Panc1 (cell line): ENCODE measurements around the gene TMEFF1. TPM values are rescaled to one million over a fixed set of nuclear protein-coding genes. Genes with fewer than 3 reads are reported as not detected.

Source experiments
- ATAC-seq: fragments of 200-7000 bp; cut with Tn5 transposase; 2 replicates; pipeline ENCODE4 v1.9.1; 2020; ENCODE audit warnings: mild to moderate bottlenecking, moderate library complexity
- BruUV-seq: library from RNA; stranded (reverse); fragments of 400-500 nt; replicated peaks from 2 replicates; lab custom pipeline; 2021; lab: Mats Ljungman, UMichigan
- CTCF ChIA-PET: fragments of 300-600 bp; sonication (Branson Sonifier 250); formaldehyde crosslinking; loops from one replicate; lab custom pipeline; 2022; ENCODE audit warnings: antibody characterized with exemption; lab: Charles Lee
- POLR2A ChIA-PET: fragments of 300-600 bp; sonication (Branson Sonifier 250); formaldehyde crosslinking; loops from one replicate; lab custom pipeline; 2022; ENCODE audit warnings: antibody characterized with exemption; lab: Charles Lee
- DNase-seq: peaks from one replicate; pipeline ENCODE4 v3.0.0-alpha.2; 2010; ENCODE audit warnings: low read depth, low spot score
- H3K27ac ChIP-seq: 2 replicates; pipeline ENCODE4 v1.5.1; 2011; ENCODE audit warnings: mild to moderate bottlenecking, low read length, inconsistent platforms
- H3K27me3 ChIP-seq: fragments of 200-500 bp; sonication (Bioruptor generic); 2 replicates; pipeline ENCODE4 v1.6.0; 2014; ENCODE audit warnings: low read length, inconsistent platforms; ENCODE audit not compliant: control insufficient read depth, insufficient read depth
- H3K36me3 ChIP-seq: fragments of 200-500 bp; sonication (Bioruptor generic); 2 replicates; pipeline ENCODE4 v1.5.1; 2014; ENCODE audit warnings: inconsistent platforms, mild to moderate bottlenecking, low read length, moderate library complexity; ENCODE audit not compliant: control insufficient read depth, insufficient read depth
- H3K4me1 ChIP-seq: 2 replicates; pipeline ENCODE4 v1.5.1; 2011; ENCODE audit warnings: inconsistent platforms, mild to moderate bottlenecking, low read length, moderate library complexity; ENCODE audit not compliant: control insufficient read depth, insufficient read depth
- H3K4me3 ChIP-seq, 2 experiments: 2 replicates each; pipeline ENCODE4 v1.5.1; 2011 to 2012; ENCODE audit warnings: low read depth in 2 of 2, low read length in 2 of 2, mild to moderate bottlenecking in 2 of 2, inconsistent platforms in 1 of 2, moderate library complexity in 1 of 2
- H3K9me3 ChIP-seq: fragments of 200-500 bp; sonication (Bioruptor generic); 2 replicates; pipeline ENCODE4 v1.5.1; 2014; ENCODE audit warnings: low read depth, mild to moderate bottlenecking, inconsistent platforms, low read length, moderate library complexity; ENCODE audit not compliant: control insufficient read depth, insufficient read depth
- CTCF ChIP-seq: fragments of 450-650 bp; IDR thresholded peaks from 2 replicates; pipeline ENCODE4 v1.5.1; 2017; ENCODE audit warnings: mild to moderate bottlenecking
- POLR2AphosphoS5 ChIP-seq: IDR thresholded peaks from 2 replicates; pipeline ENCODE4 v1.6.1; 2012; ENCODE audit warnings: mild to moderate bottlenecking, low read depth, low read length, moderate library complexity
- REST ChIP-seq, 2 experiments: IDR thresholded peaks; 2 replicates each; pipeline ENCODE4 v1.6.1; 2011 to 2012; ENCODE audit warnings: low read depth in 2 of 2, control low read depth in 1 of 2, low read length in 1 of 2, mild to moderate bottlenecking in 1 of 2, moderate library complexity in 1 of 2; ENCODE audit not compliant: insufficient read depth in 1 of 2
- SIN3A ChIP-seq: IDR thresholded peaks from 2 replicates; pipeline ENCODE4 v1.6.1; 2012; ENCODE audit warnings: low read depth, mild to moderate bottlenecking, low read length, moderate library complexity, borderline replicate concordance; ENCODE audit not compliant: insufficient read depth
- TCF7L2 ChIP-seq: IDR thresholded peaks from 2 replicates; pipeline ENCODE4 v1.6.1; 2011; ENCODE audit warnings: mild to moderate bottlenecking, low read depth, low read length, inconsistent platforms
- in situ Hi-C: cut with HindIII; loops from 2 replicates; pipeline ENCODE4 v1.10.0; 2016; ENCODE audit warnings: low sequenced_read_pairs, low pct_unique_long_range_greater_than_20kb
- intact Hi-C: fragments of 100-400 bp; cut with micrococcal nuclease; formaldehyde crosslinking; loops from one replicate; pipeline ENCODE4 v1.10.0; 2022; ENCODE audit not compliant: unreplicated experiment
- total RNA-seq: library from RNA; stranded (reverse); gene quantifications from one replicate; pipeline ENCODE4 v1.2.1, GENCODE V29; 2021; ENCODE audit not compliant: unreplicated experiment

The TMEFF1 gene
- total RNA-seq, 1 experiment from 2014 or later, result 2.2 TPM

DNA sequence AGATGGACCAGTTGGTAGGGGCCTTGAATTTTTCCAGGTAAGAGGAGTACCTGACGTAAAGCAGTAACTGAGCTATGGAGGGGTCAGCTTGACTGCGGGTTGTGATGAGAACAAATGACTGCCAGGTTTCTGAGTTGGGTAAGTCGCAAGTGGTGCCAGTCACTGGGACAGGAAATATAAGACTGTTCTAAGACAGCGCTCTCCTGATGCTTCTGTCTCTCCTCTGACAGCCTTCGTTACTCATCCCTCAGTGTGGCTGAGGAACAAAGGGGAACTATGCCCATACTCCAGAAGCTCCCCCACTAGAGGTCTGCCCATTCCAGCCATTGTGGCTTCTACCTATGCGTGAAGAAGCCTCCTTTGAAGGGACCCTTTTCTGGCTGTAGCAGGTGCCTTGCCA is 118.2 kb downstream of the TMEFF1 start:
- no peak for TF ChIP-seq SIN3A
- no peak for TF ChIP-seq CTCF
- TF ChIP-seq POLR2AphosphoS5, result no peak
- Histone ChIP-seq H3K27me3 (no peaks in the 10 kb centered on the region), H3K27ac (no peak overlapping the region), H3K4me1 (no peaks in the 10 kb centered on the region), H3K9me3 (no peaks in the 10 kb centered on the region), H3K4me3 (no peak overlapping the region), H3K36me3 (no peaks in the 10 kb centered on the region)
- ChIA-PET POLR2A (no interaction called here), CTCF (interaction anchor here (1.2 kb wide), 1 partner anchor 266 kb away, joined by 3 read pairs; no protein-coding TSS in a partner anchor)
- in situ Hi-C loops, result no loop called here
- no peak for ATAC-seq
- BruUV-seq, result no TSS peak
- DNase-seq, result no peak
- intact Hi-C loops, result loop anchor here (5.0 to 10.0 kb wide), 6 partner anchors 84 to 566 kb away; no protein-coding TSS in a partner anchor

GRCh38 chr9:100591639-100592412 is 118.9 kb downstream of the TMEFF1 start:
- BruUV-seq, result no TSS peak
- in situ Hi-C loops (no loop called here), intact Hi-C loops (loop anchor here (5.0 to 10.0 kb wide), 6 partner anchors 85 to 567 kb away; no protein-coding TSS in a partner anchor)

More at GRCh38 chr9:100591639-100592412, 118.9 kb downstream of the TMEFF1 start:
- DNase-seq (no peak), ATAC-seq (no peak)
- H3K4me1 ChIP-seq, result no peaks in the 10 kb centered on the region
- H3K36me3 ChIP-seq, result no peaks in the 10 kb centered on the region
- CTCF ChIA-PET, result interaction anchor here (1.2 kb wide), 1 partner anchor 267 kb away, joined by 3 read pairs; no protein-coding TSS in a partner anchor
- H3K27me3 ChIP-seq, result no peaks in the 10 kb centered on the region
- POLR2A ChIA-PET, result no interaction called here
- no peaks in the 10 kb centered on the region for H3K9me3 ChIP-seq
- TF ChIP-seq SIN3A, result no peak
- no peak for TF ChIP-seq CTCF
- no peak for TF ChIP-seq POLR2AphosphoS5
- TF ChIP-seq TCF7L2, result no peak
- TF ChIP-seq REST (IDR thresholded peaks at IDR 0.05; ENCODE audit: insufficient read depth in 1 of 2, low read depth in 2 of 2, low read length in 1 of 2), result no peak
- H3K4me3 ChIP-seq, result no peak overlapping the region
- H3K27ac ChIP-seq, result no peak overlapping the region
